Measurements from ENCODE around the gene CGRRF1. TPM values are rescaled to one million over a fixed set of nuclear protein-coding genes. Genes with fewer than 3 reads are reported as not detected.

Gene CGRRF1
- polyA plus RNA-seq, 4 donors: 11.9 to 16.5 (median 15.6) TPM

DNA sequence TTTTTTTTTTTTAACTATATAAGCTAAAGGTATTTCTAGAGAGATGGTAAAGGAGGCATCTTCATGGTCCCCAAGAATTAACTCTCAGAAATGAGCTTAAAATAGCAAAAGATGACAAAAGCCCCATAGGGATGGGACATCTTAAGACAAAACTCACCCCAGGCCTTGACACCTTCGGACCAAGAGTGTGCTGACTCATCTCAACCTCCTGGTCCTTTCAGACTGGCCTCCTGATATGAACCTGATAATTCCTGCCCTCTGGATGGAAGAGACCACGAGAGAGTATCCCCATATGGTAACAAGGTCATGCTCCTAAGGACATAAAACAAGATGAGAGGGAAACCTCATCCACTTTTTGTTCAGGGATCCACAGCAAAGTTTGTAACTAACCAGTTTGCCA is 12.5 kb upstream of the CGRRF1 start:
- Histone ChIP-seq H3K27ac (ENCODE audit: low read depth in 1 of 3, low read length in 2 of 3) (peak overlapping the region in 1 of 3 donors; percentile 53), H3K36me3 (ENCODE audit: control insufficient read depth in 3 of 3, insufficient read depth in 2 of 3, low read depth in 1 of 3, low read length in 3 of 3) (no peaks in the 10 kb centered on the region), H3K27me3 (ENCODE audit: control insufficient read depth in 3 of 3, insufficient read depth in 3 of 3, low read length in 3 of 3) (no peaks in the 10 kb centered on the region), H3K4me1 (ENCODE audit: control insufficient read depth in 3 of 3, insufficient read depth in 2 of 3, low read depth in 1 of 3, low read length in 2 of 3) (peaks cover 0 to 18% (median 0%) of the 10 kb centered on the region in 3 donors), H3K4me3 (ENCODE audit: low read depth in 1 of 3, low read length in 3 of 3) (no peak overlapping the region), H3K9me3 (ENCODE audit: control insufficient read depth in 2 of 2, insufficient read depth in 1 of 2, low read depth in 1 of 2, low read length in 1 of 2) (no peaks in the 10 kb centered on the region)
- FAIRE-seq (no peak), DNase-seq (no peak)
- 20 to 52% (median 35%) methylated on average over 2 of the region's 2 CpGs for WGBS, 3 donors

- H3K4me1 ChIP-seq (ENCODE audit: control insufficient read depth in 3 of 3, insufficient read depth in 2 of 3, low read depth in 1 of 3, low read length in 2 of 3): peaks cover 0 to 18% (median 0%) of the 10 kb centered on the region in 3 donors
- no peak overlapping the region for H3K4me3 ChIP-seq (ENCODE audit: low read depth in 1 of 3, low read length in 3 of 3)
- H3K36me3 ChIP-seq (ENCODE audit: control insufficient read depth in 3 of 3, insufficient read depth in 2 of 3, low read depth in 1 of 3, low read length in 3 of 3): no peaks in the 10 kb centered on the region
- no peaks in the 10 kb centered on the region for H3K27me3 ChIP-seq (ENCODE audit: control insufficient read depth in 3 of 3, insufficient read depth in 3 of 3, low read length in 3 of 3)
- FAIRE-seq (no peak), DNase-seq (peak; percentile 40 to 63)
- 20 to 55% (median 32%) methylated on average over 5 of the region's 5 CpGs for whole genome bisulfite sequencing, 3 donors
- H3K9me3 ChIP-seq (ENCODE audit: control insufficient read depth in 2 of 2, insufficient read depth in 1 of 2, low read depth in 1 of 2, low read length in 1 of 2): no peaks in the 10 kb centered on the region
- H3K27ac ChIP-seq (ENCODE audit: low read depth in 1 of 3, low read length in 2 of 3): peak overlapping the region in 1 of 3 donors; percentile 53
Observed at GRCh38 chr14:54498095-54498531, 11.6 kb upstream of the CGRRF1 start.

DNA sequence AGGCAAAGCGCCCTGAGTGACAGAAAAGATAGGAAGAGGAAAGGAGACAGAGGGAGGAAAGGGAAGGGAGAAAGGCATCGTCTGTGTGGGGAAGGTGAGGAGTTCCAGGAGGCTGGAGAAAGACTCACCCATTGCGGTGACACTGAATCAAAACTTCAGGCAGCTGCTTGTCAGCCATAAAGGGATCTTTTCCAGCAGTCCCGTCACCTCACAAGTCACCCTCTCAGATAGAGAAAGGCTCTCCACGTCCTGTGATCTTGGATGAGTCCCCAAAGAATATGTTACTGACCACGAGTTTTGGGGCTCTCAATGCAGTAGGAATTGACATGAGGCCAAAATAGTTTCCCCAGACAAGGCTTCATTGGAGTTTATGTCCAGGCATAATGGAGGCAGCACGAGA is 11.1 kb upstream of the CGRRF1 start:
- Histone ChIP-seq H3K27me3 (ENCODE audit: control insufficient read depth in 3 of 3, insufficient read depth in 3 of 3, low read length in 3 of 3) (no peaks in the 10 kb centered on the region), H3K27ac (ENCODE audit: low read depth in 1 of 3, low read length in 2 of 3) (peak overlapping the region in 1 of 3 donors; percentile 53), H3K36me3 (ENCODE audit: control insufficient read depth in 3 of 3, insufficient read depth in 2 of 3, low read depth in 1 of 3, low read length in 3 of 3) (no peaks in the 10 kb centered on the region), H3K4me3 (ENCODE audit: low read depth in 1 of 3, low read length in 3 of 3) (no peak overlapping the region), H3K9me3 (ENCODE audit: control insufficient read depth in 2 of 2, insufficient read depth in 1 of 2, low read depth in 1 of 2, low read length in 1 of 2) (no peaks in the 10 kb centered on the region), H3K4me1 (ENCODE audit: control insufficient read depth in 3 of 3, insufficient read depth in 2 of 3, low read depth in 1 of 3, low read length in 2 of 3) (peaks cover 0 to 18% (median 0%) of the 10 kb centered on the region in 3 donors)
- no peak for DNase-seq
- WGBS, 3 donors: 50 to 72% (median 69%) methylated on average over 7 of the region's 7 CpGs
- FAIRE-seq: no peak

GRCh38 chr14:54500744-54501143 is 9.0 kb upstream of the CGRRF1 start:
- Histone ChIP-seq H3K27me3 (ENCODE audit: control insufficient read depth in 3 of 3, insufficient read depth in 3 of 3, low read length in 3 of 3) (no peaks in the 10 kb centered on the region), H3K4me3 (ENCODE audit: low read depth in 1 of 3, low read length in 3 of 3) (no peak overlapping the region), H3K36me3 (ENCODE audit: control insufficient read depth in 3 of 3, insufficient read depth in 2 of 3, low read depth in 1 of 3, low read length in 3 of 3) (no peaks in the 10 kb centered on the region), H3K9me3 (ENCODE audit: control insufficient read depth in 2 of 2, insufficient read depth in 1 of 2, low read depth in 1 of 2, low read length in 1 of 2) (no peaks in the 10 kb centered on the region), H3K4me1 (ENCODE audit: control insufficient read depth in 3 of 3, insufficient read depth in 2 of 3, low read depth in 1 of 3, low read length in 2 of 3) (peaks cover 0 to 18% (median 0%) of the 10 kb centered on the region in 3 donors), H3K27ac (ENCODE audit: low read depth in 1 of 3, low read length in 2 of 3) (no peak overlapping the region)
- FAIRE-seq (no peak), DNase-seq (no peak)
- 78 to 84% (median 83%) methylated on average over 3 of the region's 3 CpGs for WGBS, 3 donors

DNA sequence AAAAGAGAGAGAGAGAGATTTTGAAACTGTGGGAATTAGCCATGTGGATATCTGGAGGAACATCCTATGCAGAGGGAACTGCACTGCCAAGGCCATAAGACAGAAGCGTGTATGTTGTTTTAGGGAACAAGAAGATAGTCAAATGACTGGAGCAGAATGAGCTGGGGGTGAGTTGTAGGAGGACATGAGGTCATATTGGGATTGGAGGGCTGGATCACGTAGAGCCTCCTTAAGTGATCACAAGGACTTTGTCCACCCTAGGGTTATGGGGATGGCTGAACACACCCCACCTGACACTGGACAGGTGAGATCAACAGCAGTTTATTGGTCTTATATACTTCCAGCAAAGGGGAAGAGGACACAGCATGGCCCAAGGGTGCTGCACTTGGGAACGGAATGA is 8.2 kb upstream of the CGRRF1 start:
- no peaks in the 10 kb centered on the region for H3K27me3 ChIP-seq (ENCODE audit: control insufficient read depth in 3 of 3, insufficient read depth in 3 of 3, low read length in 3 of 3)
- DNase-seq (no peak), FAIRE-seq (no peak)
- no peak overlapping the region for H3K4me3 ChIP-seq (ENCODE audit: low read depth in 1 of 3, low read length in 3 of 3)
- H3K4me1 ChIP-seq (ENCODE audit: control insufficient read depth in 3 of 3, insufficient read depth in 2 of 3, low read depth in 1 of 3, low read length in 2 of 3): peaks cover 0 to 18% (median 0%) of the 10 kb centered on the region in 3 donors
- no peaks in the 10 kb centered on the region for H3K9me3 ChIP-seq (ENCODE audit: control insufficient read depth in 2 of 2, insufficient read depth in 1 of 2, low read depth in 1 of 2, low read length in 1 of 2)
- H3K27ac ChIP-seq (ENCODE audit: low read depth in 1 of 3, low read length in 2 of 3): no peak overlapping the region
- no peaks in the 10 kb centered on the region for H3K36me3 ChIP-seq (ENCODE audit: control insufficient read depth in 3 of 3, insufficient read depth in 2 of 3, low read depth in 1 of 3, low read length in 3 of 3)
- WGBS, 3 donors: 84 to 86% (median 85%) methylated on average over 3 of the region's 3 CpGs

DNA sequence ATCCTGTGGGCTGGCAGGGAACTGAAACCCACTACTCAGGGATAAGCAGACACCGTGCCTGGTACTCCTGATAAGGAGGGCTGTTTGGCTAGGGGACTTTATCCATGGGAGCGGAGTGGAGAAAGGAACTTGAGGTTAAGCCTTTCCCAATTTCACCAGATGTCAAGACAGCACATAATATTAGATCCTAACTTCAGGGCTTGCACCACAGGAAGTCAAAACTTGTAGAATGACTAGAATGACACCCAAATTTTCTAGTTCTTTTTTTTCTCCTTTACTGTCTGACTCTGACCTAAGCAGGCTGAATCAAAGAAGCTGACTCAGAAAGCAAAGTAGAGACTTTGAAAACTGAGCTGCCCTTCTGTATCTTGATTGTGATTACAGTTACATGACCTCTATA is 7.1 kb upstream of the CGRRF1 start:
- H3K9me3 ChIP-seq (ENCODE audit: control insufficient read depth in 2 of 2, insufficient read depth in 1 of 2, low read depth in 1 of 2, low read length in 1 of 2): no peaks in the 10 kb centered on the region
- DNase-seq (no peak), FAIRE-seq (no peak)
- peaks cover 0 to 11% (median 0%) of the 10 kb centered on the region in 3 donors for H3K4me1 ChIP-seq (ENCODE audit: control insufficient read depth in 3 of 3, insufficient read depth in 2 of 3, low read depth in 1 of 3, low read length in 2 of 3)
- no peaks in the 10 kb centered on the region for H3K36me3 ChIP-seq (ENCODE audit: control insufficient read depth in 3 of 3, insufficient read depth in 2 of 3, low read depth in 1 of 3, low read length in 3 of 3)
- WGBS, 3 donors: 55 to 73% (median 58%) methylated on average over 2 of the region's 2 CpGs
- H3K27me3 ChIP-seq (ENCODE audit: control insufficient read depth in 3 of 3, insufficient read depth in 3 of 3, low read length in 3 of 3): no peaks in the 10 kb centered on the region
- no peak overlapping the region for H3K4me3 ChIP-seq (ENCODE audit: low read depth in 1 of 3, low read length in 3 of 3)
- H3K27ac ChIP-seq (ENCODE audit: low read depth in 1 of 3, low read length in 2 of 3): no peak overlapping the region

DNA sequence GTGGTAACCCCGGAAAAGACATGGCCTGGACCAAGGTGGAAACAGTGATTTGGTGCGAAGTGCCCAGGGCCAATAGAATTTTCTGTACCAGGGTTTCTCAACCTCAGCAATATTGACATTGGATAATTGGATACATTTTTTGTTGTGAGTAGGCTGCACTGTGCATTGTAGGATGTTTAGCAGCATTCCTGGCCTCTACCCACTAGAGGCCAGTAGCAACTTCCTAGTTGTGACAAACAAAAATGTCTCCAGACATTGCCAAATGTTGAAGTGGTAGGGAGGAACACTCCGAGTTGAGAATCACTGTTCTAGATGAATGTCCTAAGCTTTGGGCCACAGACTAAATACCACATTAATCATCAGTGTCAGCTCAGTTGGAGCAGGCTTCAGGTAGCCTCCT is 6.2 kb upstream of the CGRRF1 start:
- Histone ChIP-seq H3K4me1 (ENCODE audit: control insufficient read depth in 3 of 3, insufficient read depth in 2 of 3, low read depth in 1 of 3, low read length in 2 of 3) (peaks cover 0 to 2% (median 0%) of the 10 kb centered on the region in 3 donors), H3K4me3 (ENCODE audit: low read depth in 1 of 3, low read length in 3 of 3) (no peak overlapping the region), H3K27ac (ENCODE audit: low read depth in 1 of 3, low read length in 2 of 3) (no peak overlapping the region), H3K9me3 (ENCODE audit: control insufficient read depth in 2 of 2, insufficient read depth in 1 of 2, low read depth in 1 of 2, low read length in 1 of 2) (no peaks in the 10 kb centered on the region), H3K27me3 (ENCODE audit: control insufficient read depth in 3 of 3, insufficient read depth in 3 of 3, low read length in 3 of 3) (no peaks in the 10 kb centered on the region), H3K36me3 (ENCODE audit: control insufficient read depth in 3 of 3, insufficient read depth in 2 of 3, low read depth in 1 of 3, low read length in 3 of 3) (no peaks in the 10 kb centered on the region)
- DNase-seq (no peak), FAIRE-seq (no peak)
- 70 to 78% (median 74%) methylated on average over 3 of the region's 3 CpGs for WGBS, 3 donors

- H3K4me1 ChIP-seq (ENCODE audit: control insufficient read depth in 3 of 3, insufficient read depth in 2 of 3, low read depth in 1 of 3, low read length in 2 of 3): peaks cover 1 to 9% (median 6%) of the 10 kb centered on the region in 3 donors
- H3K36me3 ChIP-seq (ENCODE audit: control insufficient read depth in 3 of 3, insufficient read depth in 2 of 3, low read depth in 1 of 3, low read length in 3 of 3): peaks cover 0 to 2% (median 2%) of the 10 kb centered on the region in 3 donors
- WGBS, 3 donors: 78 to 91% (median 84%) methylated on average over 1 of the region's 1 CpG
- no peaks in the 10 kb centered on the region for H3K27me3 ChIP-seq (ENCODE audit: control insufficient read depth in 3 of 3, insufficient read depth in 3 of 3, low read length in 3 of 3)
- H3K9me3 ChIP-seq (ENCODE audit: control insufficient read depth in 2 of 2, insufficient read depth in 1 of 2, low read depth in 1 of 2, low read length in 1 of 2): peaks cover 0 to 4% of the 10 kb centered on the region in 2 donors
- FAIRE-seq (no peak), DNase-seq (no peak)
- no peak overlapping the region for H3K27ac ChIP-seq (ENCODE audit: low read depth in 1 of 3, low read length in 2 of 3)
- H3K4me3 ChIP-seq (ENCODE audit: low read depth in 1 of 3, low read length in 3 of 3): no peak overlapping the region
Observed at GRCh38 chr14:54512393-54512792, 2.7 kb downstream of the CGRRF1 start.

- FAIRE-seq (peak; percentile 57), DNase-seq (no peak)
- 63 to 87% (median 83%) methylated on average over 1 of the region's 1 CpG for WGBS, 3 donors
- H3K4me3 ChIP-seq (ENCODE audit: low read depth in 1 of 3, low read length in 3 of 3): no peak overlapping the region
- peaks cover 0 to 4% of the 10 kb centered on the region in 2 donors for H3K9me3 ChIP-seq (ENCODE audit: control insufficient read depth in 2 of 2, insufficient read depth in 1 of 2, low read depth in 1 of 2, low read length in 1 of 2)
- H3K4me1 ChIP-seq (ENCODE audit: control insufficient read depth in 3 of 3, insufficient read depth in 2 of 3, low read depth in 1 of 3, low read length in 2 of 3): peaks cover 1 to 7% (median 4%) of the 10 kb centered on the region in 3 donors
- H3K27ac ChIP-seq (ENCODE audit: low read depth in 1 of 3, low read length in 2 of 3): no peak overlapping the region
- H3K27me3 ChIP-seq (ENCODE audit: control insufficient read depth in 3 of 3, insufficient read depth in 3 of 3, low read length in 3 of 3): no peaks in the 10 kb centered on the region
- peaks cover 0 to 5% (median 4%) of the 10 kb centered on the region in 3 donors for H3K36me3 ChIP-seq (ENCODE audit: control insufficient read depth in 3 of 3, insufficient read depth in 2 of 3, low read depth in 1 of 3, low read length in 3 of 3)
Observed at GRCh38 chr14:54515670-54516069, 6.0 kb downstream of the CGRRF1 start.
